Activated T-helper 2 cell treated with anti-CD3 and anti-CD28 coated beads, Interferon-gamma antibody, Interleukin-2, Interleukin-4, amounts not matched to agents 10 μg/mL and 5 μg/mL and 100 μg/mL, durations not matched to agents 14 hours and 24 hours and 36 hours (primary cell): ENCODE data around the gene FGGY. TPM values are rescaled to one million over a fixed set of nuclear protein-coding genes. Genes with fewer than 3 reads are reported as not detected.
A peak's percentile ranks its signal among the peaks of the same experiment; 100 is the strongest.

Experiments used
- DNase-seq: peaks from one replicate; pipeline ENCODE4 v3.0.0; 2021; ENCODE audit warnings: low spot score
- H3K27ac Mint-ChIP-seq: one replicate; pipeline ENCODE4 v1.8.0; 2021; ENCODE audit warnings: mixed read lengths
- H3K27me3 Mint-ChIP-seq: one replicate; pipeline ENCODE4 v1.8.0; 2021; ENCODE audit warnings: low read depth, mixed read lengths
- H3K36me3 Mint-ChIP-seq: one replicate; pipeline ENCODE4 v1.8.0; 2021; ENCODE audit warnings: low read depth, mixed read lengths
- H3K4me1 Mint-ChIP-seq: one replicate; pipeline ENCODE4 v1.8.0; 2021; ENCODE audit warnings: low read depth, mixed read lengths
- H3K4me3 Mint-ChIP-seq: one replicate; pipeline ENCODE4 v1.8.0; 2021; ENCODE audit warnings: low read depth, mild to moderate bottlenecking, moderate library complexity, mixed read lengths
- H3K9me3 Mint-ChIP-seq: one replicate; pipeline ENCODE4 v1.8.0; 2021; ENCODE audit warnings: mixed read lengths
- intact Hi-C: fragments of 100-400 bp; cut with micrococcal nuclease; formaldehyde crosslinking; loops from one replicate; pipeline ENCODE4 v1.15.1; 2023
- total RNA-seq: library from RNA; stranded (reverse); gene quantifications from 2 replicates; pipeline ENCODE4 v1.2.3, GENCODE V29; 2022

Gene FGGY
- total RNA-seq, 1 donor from 2014 or later = 10.5 TPM

- Mint-ChIP-seq H3K9me3 (peaks cover 8% of the 10 kb centered on the region), H3K27me3 (no peaks in the 10 kb centered on the region), H3K27ac (peak overlapping the region; percentile 13), H3K4me3 (no peak overlapping the region), H3K4me1 (peaks cover 35% of the 10 kb centered on the region), H3K36me3 (peaks cover 41% of the 10 kb centered on the region)
- intact Hi-C loops = no loop called here
- no peak for DNase-seq
These were observed 31.5 kb downstream of the FGGY start for GRCh38 chr1:59328353-59328752.

GRCh38 chr1:59329412-59330053, 32.6 kb downstream of the FGGY start:
- Mint-ChIP-seq H3K27ac (peak overlapping the region; percentile 36), H3K27me3 (no peaks in the 10 kb centered on the region), H3K9me3 (peaks cover 8% of the 10 kb centered on the region), H3K4me3 (no peak overlapping the region), H3K4me1 (peaks cover 43% of the 10 kb centered on the region), H3K36me3 (peaks cover 44% of the 10 kb centered on the region)
- intact Hi-C loops = loop anchor here (5.0 to 10.0 kb wide), 2 partner anchors 32 to 185 kb away; partner anchors contain the start of gene FGGY
- DNase-seq = no peak

GRCh38 chr1:59331686-59332620, 35.1 kb downstream of the FGGY start:
- intact Hi-C loops = loop anchor here (2.0 to 10.0 kb wide), 3 partner anchors 23 to 187 kb away; partner anchors contain the start of gene FGGY
- H3K27ac Mint-ChIP-seq = no peak overlapping the region

GRCh38 chr1:59332983-59333382, 36.1 kb downstream of the FGGY start:
- Mint-ChIP-seq H3K9me3 (peaks cover 4% of the 10 kb centered on the region), H3K27ac (peak overlapping the region; percentile 74), H3K36me3 (peaks cover 30% of the 10 kb centered on the region), H3K4me1 (peaks cover 34% of the 10 kb centered on the region), H3K4me3 (no peak overlapping the region), H3K27me3 (no peaks in the 10 kb centered on the region)
- DNase-seq = peak; percentile 24
- intact Hi-C loops = loop anchor here (1.0 to 10.0 kb wide), 5 partner anchors 21 to 188 kb away; partner anchors contain the start of gene FGGY

More at GRCh38 chr1:59331686-59332620, 35.1 kb downstream of the FGGY start:
- peaks cover 36% of the 10 kb centered on the region for H3K36me3 Mint-ChIP-seq
- no peaks in the 10 kb centered on the region for H3K27me3 Mint-ChIP-seq
- H3K9me3 Mint-ChIP-seq = peaks cover 4% of the 10 kb centered on the region
- H3K4me1 Mint-ChIP-seq = peaks cover 43% of the 10 kb centered on the region
- no peak overlapping the region for H3K4me3 Mint-ChIP-seq
- no peak for DNase-seq

GRCh38 chr1:59333626-59334277, 36.9 kb downstream of the FGGY start:
- Mint-ChIP-seq H3K27me3 (no peaks in the 10 kb centered on the region), H3K4me1 (peaks cover 26% of the 10 kb centered on the region), H3K36me3 (peaks cover 27% of the 10 kb centered on the region), H3K27ac (peak overlapping the region; percentile 74), H3K4me3 (no peak overlapping the region), H3K9me3 (peaks cover 4% of the 10 kb centered on the region)
- intact Hi-C loops = loop anchor here (1.0 to 10.0 kb wide), 5 partner anchors 21 to 189 kb away; partner anchors contain the start of gene FGGY
- no peak for DNase-seq

- no peak for DNase-seq
- peaks cover 11% of the 10 kb centered on the region for H3K36me3 Mint-ChIP-seq
- intact Hi-C loops = no loop called here
- peaks cover 9% of the 10 kb centered on the region for H3K4me1 Mint-ChIP-seq
- H3K4me3 Mint-ChIP-seq = no peak overlapping the region
- no peaks in the 10 kb centered on the region for H3K9me3 Mint-ChIP-seq
- H3K27ac Mint-ChIP-seq = no peak overlapping the region
- H3K27me3 Mint-ChIP-seq = no peaks in the 10 kb centered on the region
These were observed 43.8 kb downstream of the FGGY start for GRCh38 chr1:59340411-59341307.

- H3K4me3 Mint-ChIP-seq = no peak overlapping the region
- H3K9me3 Mint-ChIP-seq = no peaks in the 10 kb centered on the region
- H3K27ac Mint-ChIP-seq = no peak overlapping the region
- intact Hi-C loops = no loop called here
- DNase-seq = no peak
- peaks cover 7% of the 10 kb centered on the region for H3K4me1 Mint-ChIP-seq
- no peaks in the 10 kb centered on the region for H3K27me3 Mint-ChIP-seq
- H3K36me3 Mint-ChIP-seq = peaks cover 13% of the 10 kb centered on the region
These were observed 46.1 kb downstream of the FGGY start for GRCh38 chr1:59342801-59343575.

- peaks cover 7% of the 10 kb centered on the region for H3K4me1 Mint-ChIP-seq
- H3K9me3 Mint-ChIP-seq = no peaks in the 10 kb centered on the region
- intact Hi-C loops = no loop called here
- H3K27me3 Mint-ChIP-seq = no peaks in the 10 kb centered on the region
- H3K4me3 Mint-ChIP-seq = no peak overlapping the region
- no peak for DNase-seq
- H3K27ac Mint-ChIP-seq = no peak overlapping the region
- peaks cover 13% of the 10 kb centered on the region for H3K36me3 Mint-ChIP-seq
These were observed 46.6 kb downstream of the FGGY start for GRCh38 chr1:59343576-59343840.

- Mint-ChIP-seq H3K36me3 (peaks cover 8% of the 10 kb centered on the region), H3K27me3 (no peaks in the 10 kb centered on the region), H3K4me1 (peaks cover 3% of the 10 kb centered on the region), H3K9me3 (no peaks in the 10 kb centered on the region), H3K4me3 (no peak overlapping the region), H3K27ac (no peak overlapping the region)
- no peak for DNase-seq
- intact Hi-C loops = no loop called here
These were observed 48.3 kb downstream of the FGGY start for GRCh38 chr1:59345221-59345620.

- H3K27ac Mint-ChIP-seq = no peak overlapping the region
- DNase-seq = no peak
- H3K4me3 Mint-ChIP-seq = no peak overlapping the region
- no peaks in the 10 kb centered on the region for H3K27me3 Mint-ChIP-seq
- intact Hi-C loops = no loop called here
- H3K36me3 Mint-ChIP-seq = peaks cover 11% of the 10 kb centered on the region
- H3K4me1 Mint-ChIP-seq = peaks cover 12% of the 10 kb centered on the region
- H3K9me3 Mint-ChIP-seq = no peaks in the 10 kb centered on the region
These were observed 49.5 kb downstream of the FGGY start for GRCh38 chr1:59346429-59346828.

GRCh38 chr1:59349101-59349500, 52.2 kb downstream of the FGGY start:
- DNase-seq = no peak
- Mint-ChIP-seq H3K27ac (no peak overlapping the region), H3K4me1 (peaks cover 27% of the 10 kb centered on the region), H3K9me3 (no peaks in the 10 kb centered on the region), H3K36me3 (peaks cover 18% of the 10 kb centered on the region), H3K27me3 (no peaks in the 10 kb centered on the region), H3K4me3 (no peak overlapping the region)
- intact Hi-C loops = no loop called here
